Lung (tissue), 12 donors: Measurements from ENCODE around the gene ARSB. TPM values are rescaled to one million over a fixed set of nuclear protein-coding genes. Genes with fewer than 3 reads are reported as not detected.

ENCODE experiments used
- ATAC-seq: fragments of 200-7000 bp; cut with Tn5 transposase; one replicate; pipeline ENCODE4 v1.9.1; 2020; ENCODE audit warnings: moderate number of reproducible peaks; ENCODE audit not compliant: insufficient read depth, low FRiP score
- DNase-seq, 3 donors: peaks; one replicate each; pipeline ENCODE4 v3.0.0-alpha.2; 2013 to 2017
- H3K27ac ChIP-seq, 2 donors: one replicate each; pipeline ENCODE4 v1.5.1; 2013; ENCODE audit warnings: mild to moderate bottlenecking in 2 of 2, moderate library complexity in 2 of 2, control low read depth in 1 of 2, inconsistent platforms in 1 of 2, low read depth in 1 of 2, low read length in 1 of 2
- H3K27me3 ChIP-seq, 3 donors: one replicate each; pipeline ENCODE4 v1.5.1; 2013; ENCODE audit warnings: low read length in 2 of 3; ENCODE audit not compliant: control insufficient read depth in 3 of 3, insufficient read depth in 3 of 3
- H3K36me3 ChIP-seq, 4 donors: one replicate each; pipeline ENCODE4 v1.5.1; 2013; ENCODE audit warnings: low read length in 4 of 4, mild to moderate bottlenecking in 1 of 4, moderate library complexity in 1 of 4; ENCODE audit not compliant: control insufficient read depth in 4 of 4, insufficient read depth in 4 of 4
- H3K4me1 ChIP-seq, 5 donors: one replicate each; pipeline ENCODE4 v1.5.1; 2013; ENCODE audit warnings: low read length in 5 of 5, mild to moderate bottlenecking in 2 of 5, moderate library complexity in 1 of 5; ENCODE audit not compliant: control insufficient read depth in 5 of 5, insufficient read depth in 5 of 5
- H3K4me3 ChIP-seq: one replicate; pipeline ENCODE4 v1.5.1; 2013; ENCODE audit warnings: mild to moderate bottlenecking, control low read depth, moderate library complexity
- H3K9ac ChIP-seq, 2 donors: one replicate each; pipeline ENCODE4 v1.5.1; 2013; ENCODE audit warnings: low read length in 2 of 2, control low read depth in 1 of 2; ENCODE audit not compliant: insufficient read depth in 1 of 2
- H3K9me3 ChIP-seq, 4 donors: one replicate each; pipeline ENCODE4 v1.5.1; 2013; ENCODE audit warnings: low read length in 3 of 4, mild to moderate bottlenecking in 1 of 4, moderate library complexity in 1 of 4; ENCODE audit not compliant: control insufficient read depth in 4 of 4, insufficient read depth in 3 of 4
- WGBS, 2 donors: extraction: QIAGEN DNeasy Blood & Tissue Kit; methylation state at CpG; one replicate each; pipeline ENCODE4 v1.1.7; 2013; 5-methylcytosine and 5-hydroxymethylcytosine counted together
- polyA plus RNA-seq, 2 donors: library from polyadenylated mRNA; stranded (reverse); fragments of 200-250 nt; gene quantifications; one replicate each; pipeline ENCODE4 v1.2.1, GENCODE V29; 2013
- total RNA-seq, 2 donors: library from RNA; depleted of rRNA in 1 of 2; stranded (reverse); fragments of >200 nt in 1 of 2; gene quantifications; one replicate each; pipeline ENCODE4 v1.2.1, GENCODE V29; 2014 to 2021
- TF ChIP-seq, protein P1 (sequence below): IDR thresholded peaks from 2 replicates; pipeline ENCODE4 v1.5.1; 2012; ENCODE audit warnings: mild to moderate bottlenecking; ENCODE audit errors: control extremely low read depth, extremely low read depth
- donor health status: control.
- donor health status: control.
- donor health status: Bipolar disorder and iron deficiency.
- donor health status: healthy.
- donor health status: DM: yes; HTN: yes; CAD: no.

The ARSB gene
- total and polyA plus RNA-seq, 4 donors, result 3.2 to 17.3 (median 11.1) TPM

DNA sequence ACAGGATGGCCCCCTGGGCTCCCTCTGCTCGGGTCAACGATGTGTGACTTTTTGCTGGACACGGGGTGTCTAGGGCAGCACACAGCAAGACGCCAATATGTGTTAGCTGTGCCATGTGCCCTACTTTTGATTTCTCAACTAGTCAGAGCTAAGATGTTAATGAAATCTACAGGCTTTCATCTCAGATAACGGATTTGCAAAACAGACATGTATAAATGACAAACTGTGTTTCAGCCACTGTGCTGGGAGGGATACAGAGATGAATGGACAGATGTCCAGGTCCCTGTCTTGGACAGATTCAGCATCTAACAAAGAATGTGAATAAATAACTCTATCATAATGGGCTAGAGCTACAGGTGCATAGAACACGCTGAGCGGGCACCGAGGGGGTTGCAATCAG, 176.3 kb downstream of the ARSB start:
- Histone ChIP-seq H3K4me3 (no peak overlapping the region), H3K27me3 (no peaks in the 10 kb centered on the region), H3K9me3 (peaks cover 0 to 2% (median 0%) of the 10 kb centered on the region in 4 donors), H3K9ac (no peak overlapping the region), H3K27ac (peak overlapping the region in 1 of 2 donors; percentile 49), H3K4me1 (peaks cover 0 to 70% (median 17%) of the 10 kb centered on the region in 5 donors), H3K36me3 (no peaks in the 10 kb centered on the region)
- 91% methylated on average over 8 of the region's 8 CpGs for WGBS, 2 donors
- no peak for DNase-seq
- no peak for ATAC-seq
- TF ChIP-seq, protein P1, sequence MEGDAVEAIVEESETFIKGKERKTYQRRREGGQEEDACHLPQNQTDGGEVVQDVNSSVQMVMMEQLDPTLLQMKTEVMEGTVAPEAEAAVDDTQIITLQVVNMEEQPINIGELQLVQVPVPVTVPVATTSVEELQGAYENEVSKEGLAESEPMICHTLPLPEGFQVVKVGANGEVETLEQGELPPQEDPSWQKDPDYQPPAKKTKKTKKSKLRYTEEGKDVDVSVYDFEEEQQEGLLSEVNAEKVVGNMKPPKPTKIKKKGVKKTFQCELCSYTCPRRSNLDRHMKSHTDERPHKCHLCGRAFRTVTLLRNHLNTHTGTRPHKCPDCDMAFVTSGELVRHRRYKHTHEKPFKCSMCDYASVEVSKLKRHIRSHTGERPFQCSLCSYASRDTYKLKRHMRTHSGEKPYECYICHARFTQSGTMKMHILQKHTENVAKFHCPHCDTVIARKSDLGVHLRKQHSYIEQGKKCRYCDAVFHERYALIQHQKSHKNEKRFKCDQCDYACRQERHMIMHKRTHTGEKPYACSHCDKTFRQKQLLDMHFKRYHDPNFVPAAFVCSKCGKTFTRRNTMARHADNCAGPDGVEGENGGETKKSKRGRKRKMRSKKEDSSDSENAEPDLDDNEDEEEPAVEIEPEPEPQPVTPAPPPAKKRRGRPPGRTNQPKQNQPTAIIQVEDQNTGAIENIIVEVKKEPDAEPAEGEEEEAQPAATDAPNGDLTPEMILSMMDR, result no peak

GRCh38 chr5:78808380-78808779, 176.7 kb downstream of the ARSB start:
- no peak for DNase-seq

DNA sequence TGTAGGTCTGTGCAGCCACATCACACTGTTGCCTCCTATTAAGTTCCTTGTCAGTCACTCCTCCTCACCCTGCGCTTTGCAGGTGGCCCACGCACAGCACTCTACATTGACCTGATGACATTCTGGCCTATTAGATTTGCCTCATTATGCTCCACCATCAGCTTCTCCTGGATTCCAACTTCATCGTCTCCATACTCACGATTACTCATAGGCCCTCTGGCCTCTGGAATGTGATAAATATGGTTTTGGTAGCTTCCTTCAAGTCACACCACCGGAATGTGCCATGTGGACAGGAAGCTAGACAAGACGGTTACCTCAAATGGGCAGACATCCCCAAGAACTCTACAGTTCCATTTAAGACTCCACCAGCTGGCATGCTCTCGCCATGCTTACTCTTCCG, 178.6 kb downstream of the ARSB start:
- Histone ChIP-seq H3K4me1 (peaks cover 0 to 77% (median 10%) of the 10 kb centered on the region in 5 donors), H3K9ac (no peak overlapping the region), H3K9me3 (peaks cover 0 to 3% (median 0%) of the 10 kb centered on the region in 4 donors), H3K27ac (no peak overlapping the region), H3K27me3 (no peaks in the 10 kb centered on the region), H3K36me3 (no peaks in the 10 kb centered on the region), H3K4me3 (no peak overlapping the region)
- ATAC-seq, result no peak
- no peak for DNase-seq
- TF ChIP-seq, protein P1, result no peak
- 96 to 99% methylated on average over 8 of the region's 8 CpGs for WGBS, 2 donors

More at GRCh38 chr5:78808380-78808779, 176.7 kb downstream of the ARSB start:
- TF ChIP-seq, protein P1, result no peak
- Histone ChIP-seq H3K36me3 (no peaks in the 10 kb centered on the region), H3K9ac (no peak overlapping the region), H3K4me1 (peaks cover 0 to 70% (median 17%) of the 10 kb centered on the region in 5 donors), H3K27me3 (no peaks in the 10 kb centered on the region), H3K4me3 (no peak overlapping the region), H3K27ac (no peak overlapping the region), H3K9me3 (peaks cover 0 to 2% (median 0%) of the 10 kb centered on the region in 4 donors)
- ATAC-seq, result no peak
- 85 to 90% methylated on average over 6 of the region's 6 CpGs for WGBS, 2 donors
